PC-9 (cell line): ENCODE data around the gene MAPKBP1. TPM values are rescaled to one million over a fixed set of nuclear protein-coding genes. Genes with fewer than 3 reads are reported as not detected.

Experiments
- BruUV-seq: library from RNA; stranded (reverse); fragments of 400-500 nt; replicated peaks from 2 replicates; lab custom pipeline; 2021; lab: Mats Ljungman, UMichigan
- CTCF ChIA-PET: fragments of 300-600 bp; sonication (Branson Sonifier 250); formaldehyde crosslinking; loops from one replicate; lab custom pipeline; 2022; ENCODE audit warnings: antibody characterized with exemption; lab: Charles Lee
- POLR2A ChIA-PET: fragments of 300-600 bp; sonication (Branson Sonifier 250); formaldehyde crosslinking; loops from one replicate; lab custom pipeline; 2022; ENCODE audit warnings: antibody characterized with exemption; ENCODE audit not compliant: unreplicated experiment; lab: Charles Lee
- DNase-seq, 2 experiments: peaks; one replicate each; pipeline versions ENCODE4 v3.0.0 to v3.0.0-alpha.2; 2015 to 2022; ENCODE audit warnings: mixed read lengths in 1 of 2
- H2AFZ ChIP-seq: fragments of 200-600 bp; sonication (generic); 2 replicates; pipeline ENCODE4 v1.8.1; 2017; ENCODE audit warnings: antibody characterized with exemption
- H3F3A ChIP-seq: fragments of 200-600 bp; sonication (generic); 2 replicates; pipeline ENCODE4 v1.8.1; 2017; ENCODE audit warnings: antibody characterized with exemption, mild to moderate bottlenecking, low read depth; ENCODE audit not compliant: insufficient read depth
- H3K27ac ChIP-seq: fragments of 200-600 bp; sonication (generic); 2 replicates; pipeline ENCODE4 v1.6.1; 2016; ENCODE audit warnings: mixed run types
- H3K27me3 ChIP-seq: fragments of 200-600 bp; sonication (generic); 2 replicates; pipeline ENCODE4 v1.6.1; 2016; ENCODE audit warnings: low read depth, mixed run types; ENCODE audit not compliant: insufficient read depth
- H3K36me3 ChIP-seq: fragments of 200-600 bp; sonication (generic); 2 replicates; pipeline ENCODE4 v1.6.1; 2016; ENCODE audit warnings: low read depth, mixed run types
- H3K4me1 ChIP-seq: fragments of 200-600 bp; sonication (generic); replicated peaks from 2 replicates; pipeline ENCODE4 v1.6.1; 2016; ENCODE audit warnings: mixed run types; ENCODE audit not compliant: insufficient read depth
- H3K4me2 ChIP-seq: fragments of 200-600 bp; sonication (generic); 2 replicates; pipeline ENCODE4 v1.6.1; 2017; ENCODE audit warnings: mixed run types
- H3K4me3 ChIP-seq: fragments of 200-600 bp; sonication (generic); 2 replicates; pipeline ENCODE4 v1.6.1; 2016; ENCODE audit warnings: mixed run types
- H3K79me2 ChIP-seq: fragments of 200-600 bp; sonication (generic); 2 replicates; pipeline ENCODE4 v1.6.1; 2017; ENCODE audit warnings: low read depth, mixed run types
- H3K9me2 ChIP-seq: fragments of 200-600 bp; sonication (generic); 2 replicates; pipeline ENCODE4 v1.8.1; 2017; ENCODE audit warnings: mild to moderate bottlenecking; ENCODE audit not compliant: insufficient read depth
- H3K9me3 ChIP-seq: fragments of 200-600 bp; sonication (generic); 2 replicates; pipeline ENCODE4 v1.8.1; 2016; ENCODE audit warnings: low read depth; ENCODE audit not compliant: insufficient read depth
- H4K20me1 ChIP-seq: fragments of 200-600 bp; sonication (generic); 2 replicates; pipeline ENCODE4 v1.8.1; 2017; ENCODE audit not compliant: insufficient read depth
- EZH2 ChIP-seq: fragments of 200-600 bp; sonication (generic); IDR thresholded peaks from 2 replicates; pipeline ENCODE4 v1.8.0; 2017; ENCODE audit warnings: antibody characterized with exemption, low read depth
- intact Hi-C: fragments of 100-400 bp; cut with micrococcal nuclease; formaldehyde crosslinking; loops from one replicate; pipeline ENCODE4 v1.10.0; 2022; ENCODE audit not compliant: unreplicated experiment
- total RNA-seq: library from RNA; stranded (reverse); gene quantifications from 2 replicates; pipeline ENCODE4 v1.2.3, GENCODE V29; 2021
- TF ChIP-seq, protein P1 (sequence below): fragments of 200-600 bp; sonication (generic); conservative IDR thresholded peaks from 2 replicates; pipeline ENCODE4 v1.6.1; 2017; ENCODE audit warnings: mixed run types, antibody characterized with exemption, mild to moderate bottlenecking, moderate library complexity

Gene MAPKBP1
- total RNA-seq, 1 experiment from 2014 or later, result 22.9 TPM

DNA sequence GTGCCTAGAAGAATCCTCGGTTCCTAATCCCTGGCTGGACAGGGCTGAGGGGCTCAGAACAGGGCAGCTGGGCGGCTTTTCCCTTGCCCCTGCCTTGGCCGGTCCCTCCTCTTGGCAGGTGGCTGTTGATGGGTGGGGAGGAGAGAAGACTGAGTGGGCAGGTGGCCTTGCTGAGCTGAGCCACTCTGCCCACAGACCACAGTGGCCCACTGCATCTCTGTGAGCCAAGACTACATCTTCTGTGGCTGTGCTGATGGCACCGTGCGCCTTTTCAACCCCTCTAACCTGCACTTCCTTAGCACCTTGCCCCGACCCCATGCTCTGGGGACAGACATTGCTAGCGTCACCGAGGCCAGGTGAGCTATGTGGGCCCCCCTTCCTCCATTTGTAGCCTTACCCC, 39.1 kb downstream of the MAPKBP1 start:
- no peak for DNase-seq
- ChIA-PET CTCF (interaction anchor here (0.6 to 1.0 kb wide), 2 partner anchors 107 to 271 kb away, joined by 3 to 6 read pairs; no protein-coding TSS in a partner anchor), POLR2A (no interaction called here)
- Histone ChIP-seq H2AFZ (no peak overlapping the region), H3F3A (no peaks in the 10 kb centered on the region), H4K20me1 (no peaks in the 10 kb centered on the region), H3K4me3 (no peak overlapping the region), H3K9me2 (no peaks in the 10 kb centered on the region), H3K27me3 (no peaks in the 10 kb centered on the region), H3K36me3 (no peaks in the 10 kb centered on the region), H3K9me3 (no peaks in the 10 kb centered on the region), H3K4me1 (no peaks in the 10 kb centered on the region), H3K4me2 (no peak overlapping the region), H3K27ac (no peak overlapping the region), H3K79me2 (no peaks in the 10 kb centered on the region)
- TF ChIP-seq, protein P1, sequence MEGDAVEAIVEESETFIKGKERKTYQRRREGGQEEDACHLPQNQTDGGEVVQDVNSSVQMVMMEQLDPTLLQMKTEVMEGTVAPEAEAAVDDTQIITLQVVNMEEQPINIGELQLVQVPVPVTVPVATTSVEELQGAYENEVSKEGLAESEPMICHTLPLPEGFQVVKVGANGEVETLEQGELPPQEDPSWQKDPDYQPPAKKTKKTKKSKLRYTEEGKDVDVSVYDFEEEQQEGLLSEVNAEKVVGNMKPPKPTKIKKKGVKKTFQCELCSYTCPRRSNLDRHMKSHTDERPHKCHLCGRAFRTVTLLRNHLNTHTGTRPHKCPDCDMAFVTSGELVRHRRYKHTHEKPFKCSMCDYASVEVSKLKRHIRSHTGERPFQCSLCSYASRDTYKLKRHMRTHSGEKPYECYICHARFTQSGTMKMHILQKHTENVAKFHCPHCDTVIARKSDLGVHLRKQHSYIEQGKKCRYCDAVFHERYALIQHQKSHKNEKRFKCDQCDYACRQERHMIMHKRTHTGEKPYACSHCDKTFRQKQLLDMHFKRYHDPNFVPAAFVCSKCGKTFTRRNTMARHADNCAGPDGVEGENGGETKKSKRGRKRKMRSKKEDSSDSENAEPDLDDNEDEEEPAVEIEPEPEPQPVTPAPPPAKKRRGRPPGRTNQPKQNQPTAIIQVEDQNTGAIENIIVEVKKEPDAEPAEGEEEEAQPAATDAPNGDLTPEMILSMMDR, result no peak
- no peak for TF ChIP-seq EZH2
- BruUV-seq, result no TSS peak
- intact Hi-C loops, result loop anchor here (5.0 to 10.0 kb wide), 2 partner anchors 259 to 911 kb away; partner anchors contain the start of gene TYRO3

DNA sequence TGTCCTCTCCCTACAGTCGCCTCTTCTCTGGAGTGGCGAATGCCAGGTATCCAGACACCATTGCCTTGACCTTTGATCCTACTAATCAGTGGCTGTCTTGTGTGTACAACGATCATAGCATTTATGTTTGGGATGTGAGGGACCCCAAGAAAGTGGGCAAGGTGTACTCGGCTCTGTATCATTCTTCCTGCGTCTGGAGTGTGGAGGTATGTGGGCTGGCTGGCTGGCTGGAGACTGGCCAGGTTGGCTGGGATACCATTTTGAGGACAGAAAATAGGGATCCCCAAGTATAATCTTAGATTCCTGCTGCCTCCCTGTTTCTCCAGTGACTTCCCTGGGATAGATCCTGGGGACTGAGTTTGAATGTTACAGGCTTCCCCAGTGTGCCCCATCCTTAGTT, 40.2 kb downstream of the MAPKBP1 start:
- Histone ChIP-seq H3K27ac (no peak overlapping the region), H3K9me2 (no peaks in the 10 kb centered on the region), H3K79me2 (no peaks in the 10 kb centered on the region), H3K4me2 (no peak overlapping the region), H2AFZ (no peak overlapping the region), H3K4me3 (no peak overlapping the region), H3K9me3 (no peaks in the 10 kb centered on the region), H3F3A (no peaks in the 10 kb centered on the region), H3K4me1 (no peaks in the 10 kb centered on the region), H3K36me3 (no peaks in the 10 kb centered on the region), H4K20me1 (no peaks in the 10 kb centered on the region), H3K27me3 (no peaks in the 10 kb centered on the region)
- ChIA-PET POLR2A (no interaction called here), CTCF (no interaction called here)
- no peak for DNase-seq
- TF ChIP-seq, protein P1, result no peak
- no peak for TF ChIP-seq EZH2
- intact Hi-C loops, result loop anchor here (5.0 to 10.0 kb wide), 2 partner anchors 260 to 912 kb away; partner anchors contain the start of gene TYRO3
- no TSS peak for BruUV-seq

DNA sequence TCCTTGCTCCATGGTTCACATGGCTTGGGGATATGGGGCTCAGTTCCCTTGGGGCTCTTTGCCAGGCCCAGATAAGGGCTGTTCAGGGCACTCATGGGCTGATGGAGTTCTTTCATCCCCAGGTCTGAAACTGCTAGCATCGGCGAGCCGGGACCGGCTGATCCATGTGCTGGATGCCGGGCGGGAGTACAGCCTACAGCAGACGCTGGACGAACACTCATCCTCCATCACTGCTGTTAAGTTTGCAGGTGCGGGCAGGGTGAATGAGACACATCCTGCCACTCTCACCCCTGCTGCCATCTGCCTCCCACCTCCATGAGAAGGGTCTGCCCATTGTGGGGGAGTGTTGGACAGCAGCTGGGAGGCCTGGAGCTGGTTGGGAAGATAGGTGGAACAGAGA, 42.5 kb downstream of the MAPKBP1 start:
- no peak for TF ChIP-seq EZH2
- TF ChIP-seq, protein P1, result no peak
- Histone ChIP-seq H3K27ac (no peak overlapping the region), H3K27me3 (no peaks in the 10 kb centered on the region), H3K9me3 (no peaks in the 10 kb centered on the region), H3K79me2 (no peaks in the 10 kb centered on the region), H3K4me2 (no peak overlapping the region), H3K9me2 (no peaks in the 10 kb centered on the region), H3K36me3 (no peaks in the 10 kb centered on the region), H3K4me1 (no peaks in the 10 kb centered on the region), H4K20me1 (no peaks in the 10 kb centered on the region), H2AFZ (no peak overlapping the region), H3K4me3 (no peak overlapping the region), H3F3A (no peaks in the 10 kb centered on the region)
- ChIA-PET CTCF (no interaction called here), POLR2A (interaction anchor here (0.7 kb wide), 1 partner anchor 1712 kb away, joined by 4 read pairs; no protein-coding TSS in a partner anchor)
- no TSS peak for BruUV-seq
- intact Hi-C loops, result loop anchor here (10.0 kb wide), 1 partner anchor 262 kb away; the partner anchor contains the start of gene TYRO3
- DNase-seq, result no peak
